Caco-2 (cell line): Measurements from ENCODE around the gene SLC6A17. TPM values are rescaled to one million over a fixed set of nuclear protein-coding genes. Genes with fewer than 3 reads are reported as not detected.

ENCODE experiments used
- BruUV-seq: library from RNA; stranded (reverse); fragments of 400-500 nt; replicated peaks from 2 replicates; lab custom pipeline; 2021; lab: Mats Ljungman, UMichigan
- CTCF ChIA-PET: fragments of 300-600 bp; sonication (Branson Sonifier 250); formaldehyde crosslinking; loops from one replicate; lab custom pipeline; 2022; ENCODE audit warnings: antibody characterized with exemption; lab: Charles Lee
- POLR2A ChIA-PET: fragments of 300-600 bp; sonication (Branson Sonifier 250); formaldehyde crosslinking; loops from one replicate; lab custom pipeline; 2022; ENCODE audit warnings: antibody characterized with exemption; lab: Charles Lee
- DNase-seq, 2 experiments: peaks; one replicate each; pipeline versions ENCODE4 v3.0.0 to v3.0.0-alpha.2; 2020 to 2022
- H3K27me3 ChIP-seq: replicated peaks from 2 replicates; pipeline ENCODE4 v1.6.0; 2011; ENCODE audit warnings: low read length; ENCODE audit not compliant: control insufficient read depth, insufficient read depth
- H3K36me3 ChIP-seq: 2 replicates; pipeline ENCODE4 v1.5.1; 2011; ENCODE audit warnings: low read length; ENCODE audit not compliant: control insufficient read depth, insufficient read depth
- H3K4me1 ChIP-seq: fragments of 250-450 bp; sonication (Bioruptor Pico); 2 replicates; pipeline ENCODE4 v1.5.1; 2020; ENCODE audit warnings: mild to moderate bottlenecking
- H3K4me3 ChIP-seq: 2 replicates; pipeline ENCODE4 v1.5.1; 2011; ENCODE audit warnings: low read depth, mild to moderate bottlenecking, control low read depth, low read length
- H3K9me3 ChIP-seq: fragments of 250-450 bp; sonication (Bioruptor Pico); 2 replicates; pipeline ENCODE4 v1.5.1; 2020; ENCODE audit warnings: mild to moderate bottlenecking, moderate library complexity
- H3K27ac Mint-ChIP-seq: one replicate; pipeline ENCODE4 v1.8.0; 2022; ENCODE audit warnings: mixed read lengths; ENCODE audit not compliant: unreplicated experiment
- H3K27me3 Mint-ChIP-seq: one replicate; pipeline ENCODE4 v1.8.0; 2022; ENCODE audit warnings: mixed read lengths; ENCODE audit not compliant: insufficient read depth, unreplicated experiment
- H3K36me3 Mint-ChIP-seq: one replicate; pipeline ENCODE4 v1.8.0; 2022; ENCODE audit warnings: mild to moderate bottlenecking, mixed read lengths; ENCODE audit not compliant: insufficient read depth, unreplicated experiment
- H3K4me1 Mint-ChIP-seq: one replicate; pipeline ENCODE4 v1.8.0; 2022; ENCODE audit warnings: low read depth, mixed read lengths; ENCODE audit not compliant: unreplicated experiment
- H3K4me3 Mint-ChIP-seq: one replicate; pipeline ENCODE4 v1.8.0; 2022; ENCODE audit warnings: mild to moderate bottlenecking, moderate library complexity, mixed read lengths; ENCODE audit not compliant: unreplicated experiment
- H3K9me3 Mint-ChIP-seq: one replicate; pipeline ENCODE4 v1.8.0; 2022; ENCODE audit warnings: mixed read lengths; ENCODE audit not compliant: unreplicated experiment
- intact Hi-C: fragments of 100-400 bp; cut with micrococcal nuclease; formaldehyde crosslinking; loops from one replicate; pipeline ENCODE4 v1.10.0; 2022; ENCODE audit not compliant: unreplicated experiment
- total RNA-seq: library from RNA; stranded (reverse); gene quantifications from 2 replicates; pipeline ENCODE4 v1.2.3, GENCODE V29; 2022
- TF ChIP-seq, protein P1 (sequence below), 2 experiments: fragments of 200-600 bp in 1 of 2; IDR thresholded peaks; 1 replicate in 1 of 2; 2 replicates in 1 of 2; pipeline versions ENCODE4 v1.5.1 to v1.8.0; 2011 to 2022; ENCODE audit warnings: antibody characterized with exemption in 1 of 2, control low read depth in 1 of 2, inconsistent platforms in 1 of 2, low read depth in 1 of 2, low read length in 1 of 2, mild to moderate bottlenecking in 1 of 2, moderate library complexity in 1 of 2; ENCODE audit not compliant: insufficient read depth in 1 of 2, severe bottlenecking in 1 of 2, unreplicated experiment in 1 of 2

The SLC6A17 gene
- total RNA-seq, 1 experiment from 2014 or later, result not detected

DNA sequence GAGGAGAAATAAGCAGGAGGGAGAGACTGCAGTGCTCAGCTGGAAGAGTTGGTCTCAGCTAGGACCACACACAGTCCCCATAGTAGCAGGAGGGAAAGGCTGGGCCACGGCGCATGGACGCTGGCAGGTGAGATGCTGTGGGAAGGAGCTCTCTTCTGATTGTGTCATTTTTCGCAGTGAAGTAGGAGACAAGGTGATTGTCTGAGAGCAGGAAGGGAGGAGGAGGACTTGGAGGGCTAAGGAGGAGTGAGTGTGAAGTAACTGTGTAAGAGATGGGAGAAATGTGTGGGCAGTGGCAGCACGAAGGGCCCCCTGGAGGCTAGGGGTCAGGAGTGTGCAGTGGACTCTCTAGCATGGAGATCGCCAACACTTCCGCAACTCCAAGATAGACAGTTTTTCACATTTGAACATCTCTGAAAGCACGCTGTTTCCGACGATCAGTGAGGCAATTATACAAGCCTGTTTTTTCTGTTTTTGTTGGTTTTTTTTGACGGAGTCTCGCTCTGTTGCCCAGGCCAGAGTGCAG is 33.4 kb downstream of the SLC6A17 start:
- BruUV-seq, result no TSS peak
- H3K9me3 ChIP-seq, result no peaks in the 10 kb centered on the region
- no peak for DNase-seq
- intact Hi-C loops, result no loop called here
- TF ChIP-seq, protein P1, sequence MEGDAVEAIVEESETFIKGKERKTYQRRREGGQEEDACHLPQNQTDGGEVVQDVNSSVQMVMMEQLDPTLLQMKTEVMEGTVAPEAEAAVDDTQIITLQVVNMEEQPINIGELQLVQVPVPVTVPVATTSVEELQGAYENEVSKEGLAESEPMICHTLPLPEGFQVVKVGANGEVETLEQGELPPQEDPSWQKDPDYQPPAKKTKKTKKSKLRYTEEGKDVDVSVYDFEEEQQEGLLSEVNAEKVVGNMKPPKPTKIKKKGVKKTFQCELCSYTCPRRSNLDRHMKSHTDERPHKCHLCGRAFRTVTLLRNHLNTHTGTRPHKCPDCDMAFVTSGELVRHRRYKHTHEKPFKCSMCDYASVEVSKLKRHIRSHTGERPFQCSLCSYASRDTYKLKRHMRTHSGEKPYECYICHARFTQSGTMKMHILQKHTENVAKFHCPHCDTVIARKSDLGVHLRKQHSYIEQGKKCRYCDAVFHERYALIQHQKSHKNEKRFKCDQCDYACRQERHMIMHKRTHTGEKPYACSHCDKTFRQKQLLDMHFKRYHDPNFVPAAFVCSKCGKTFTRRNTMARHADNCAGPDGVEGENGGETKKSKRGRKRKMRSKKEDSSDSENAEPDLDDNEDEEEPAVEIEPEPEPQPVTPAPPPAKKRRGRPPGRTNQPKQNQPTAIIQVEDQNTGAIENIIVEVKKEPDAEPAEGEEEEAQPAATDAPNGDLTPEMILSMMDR (IDR thresholded peaks at IDR 0.05; ENCODE audit: insufficient read depth in 1 of 2, low read depth in 1 of 2, low read length in 1 of 2, severe bottlenecking in 1 of 2, unreplicated experiment in 1 of 2), result no peak
- Mint-ChIP-seq H3K27ac (no peak overlapping the region), H3K4me3 (no peak overlapping the region), H3K4me1 (peaks cover 7% of the 10 kb centered on the region), H3K27me3 (peaks cover 10% of the 10 kb centered on the region), H3K9me3 (no peaks in the 10 kb centered on the region), H3K36me3 (no peaks in the 10 kb centered on the region)
- no peak overlapping the region for H3K4me3 ChIP-seq
- H3K27me3 ChIP-seq, result peaks cover 1% of the 10 kb centered on the region; the same call in 1 of the 2 replicates
- CTCF ChIA-PET, result interaction anchor here (0.5 kb wide), 1 partner anchor 528 kb away, joined by 3 read pairs; the partner anchor contains the start of gene GSTM4
- H3K4me1 ChIP-seq, result no peaks in the 10 kb centered on the region
- H3K36me3 ChIP-seq, result no peaks in the 10 kb centered on the region
- POLR2A ChIA-PET, result no interaction called here

DNA sequence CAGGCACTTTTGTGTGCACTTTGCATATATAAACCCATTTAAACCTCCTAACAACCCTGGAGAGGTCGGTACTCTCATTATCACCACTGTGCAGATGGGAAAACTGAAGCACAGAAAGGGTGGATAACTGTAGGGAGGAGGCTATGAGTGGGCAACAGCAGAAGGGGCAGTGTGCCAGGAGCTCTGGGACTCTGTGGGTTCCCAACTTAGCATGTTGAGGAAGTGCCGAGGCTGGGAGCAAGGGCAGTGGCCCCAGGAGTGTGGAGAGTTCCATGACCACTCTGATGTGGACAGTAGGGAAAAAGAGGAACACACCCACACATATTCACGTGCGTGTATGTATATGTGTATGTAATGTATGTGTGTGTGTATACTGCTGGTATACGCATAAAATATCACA is 34.2 kb downstream of the SLC6A17 start:
- no peak overlapping the region for H3K4me3 ChIP-seq
- no peak overlapping the region for H3K4me3 Mint-ChIP-seq
- BruUV-seq, result no TSS peak
- ChIA-PET CTCF (no interaction called here), POLR2A (no interaction called here)
- peaks cover 7% of the 10 kb centered on the region for H3K4me1 Mint-ChIP-seq
- peaks cover 1% of the 10 kb centered on the region; the same call in 1 of the 2 replicates for H3K27me3 ChIP-seq
- TF ChIP-seq, protein P1 (IDR thresholded peaks at IDR 0.05; ENCODE audit: insufficient read depth in 1 of 2, low read depth in 1 of 2, low read length in 1 of 2, severe bottlenecking in 1 of 2, unreplicated experiment in 1 of 2), result no peak
- no peaks in the 10 kb centered on the region for H3K4me1 ChIP-seq
- no peaks in the 10 kb centered on the region for H3K36me3 ChIP-seq
- no peak overlapping the region for H3K27ac Mint-ChIP-seq
- no peaks in the 10 kb centered on the region for H3K9me3 Mint-ChIP-seq
- DNase-seq, result no peak
- no peaks in the 10 kb centered on the region for H3K9me3 ChIP-seq
- intact Hi-C loops, result no loop called here
- H3K36me3 Mint-ChIP-seq, result no peaks in the 10 kb centered on the region
- peaks cover 16% of the 10 kb centered on the region for H3K27me3 Mint-ChIP-seq

DNA sequence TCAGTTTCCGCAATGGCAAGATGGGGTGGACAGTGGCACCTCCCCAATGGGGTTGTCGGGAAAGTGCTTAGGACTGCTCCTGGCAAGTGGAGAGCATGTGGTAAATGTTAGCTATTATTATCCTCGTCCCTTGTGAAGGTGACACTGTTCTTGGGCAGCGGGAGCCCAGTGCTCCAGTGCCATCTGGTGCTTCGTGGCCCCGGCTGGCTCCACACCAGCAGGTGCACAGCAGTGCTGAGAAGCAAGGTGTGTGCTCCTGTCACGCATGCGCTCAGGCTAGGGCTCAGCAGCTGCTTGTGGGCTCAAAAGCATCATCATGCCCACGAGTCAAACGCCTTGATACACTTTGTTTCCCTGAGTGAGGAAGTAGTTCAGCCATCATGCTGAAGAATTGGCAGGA is 34.9 kb downstream of the SLC6A17 start:
- no TSS peak for BruUV-seq
- no peak for DNase-seq
- H3K36me3 Mint-ChIP-seq, result no peaks in the 10 kb centered on the region
- Histone ChIP-seq H3K4me1 (no peaks in the 10 kb centered on the region), H3K9me3 (no peaks in the 10 kb centered on the region), H3K36me3 (no peaks in the 10 kb centered on the region), H3K4me3 (no peak overlapping the region), H3K27me3 (peaks cover 1% of the 10 kb centered on the region; the same call in 1 of the 2 replicates)
- intact Hi-C loops, result no loop called here
- POLR2A ChIA-PET, result no interaction called here
- no peak overlapping the region for H3K4me3 Mint-ChIP-seq
- peaks cover 20% of the 10 kb centered on the region for H3K27me3 Mint-ChIP-seq
- no peaks in the 10 kb centered on the region for H3K9me3 Mint-ChIP-seq
- TF ChIP-seq, protein P1 (IDR thresholded peaks at IDR 0.05; ENCODE audit: insufficient read depth in 1 of 2, low read depth in 1 of 2, low read length in 1 of 2, severe bottlenecking in 1 of 2, unreplicated experiment in 1 of 2), result no peak
- CTCF ChIA-PET, result no interaction called here
- H3K27ac Mint-ChIP-seq, result no peak overlapping the region
- H3K4me1 Mint-ChIP-seq, result peaks cover 7% of the 10 kb centered on the region
